Retina (tissue), 1 donor: Measurements from ENCODE around the gene CTNNA1.

Experiments
- DNase-seq: peaks from one replicate; pipeline ENCODE4 v3.0.0-alpha.2; 2016

The CTNNA1 gene

DNA sequence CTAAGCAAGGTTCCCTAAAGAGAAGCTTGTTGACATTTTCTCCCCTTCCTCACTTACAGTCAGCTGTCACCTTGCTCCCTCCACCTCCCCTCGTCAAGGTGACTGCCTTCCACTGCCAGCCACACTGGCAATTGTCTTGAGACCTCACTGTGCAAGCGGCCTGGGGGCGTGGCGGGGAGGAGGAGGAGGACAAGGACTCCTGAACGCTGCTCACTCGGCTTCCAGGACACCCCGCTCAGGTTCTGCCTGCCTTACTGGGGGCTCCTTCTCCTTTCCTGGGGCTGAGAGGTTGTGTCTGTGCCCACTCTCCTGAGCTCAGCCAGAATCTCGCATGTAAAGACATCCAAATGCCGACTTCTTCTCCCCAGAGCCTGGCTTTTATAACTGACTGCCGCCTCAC is 182.2 kb downstream of the CTNNA1 start:
- DNase-seq, result no peak

DNA sequence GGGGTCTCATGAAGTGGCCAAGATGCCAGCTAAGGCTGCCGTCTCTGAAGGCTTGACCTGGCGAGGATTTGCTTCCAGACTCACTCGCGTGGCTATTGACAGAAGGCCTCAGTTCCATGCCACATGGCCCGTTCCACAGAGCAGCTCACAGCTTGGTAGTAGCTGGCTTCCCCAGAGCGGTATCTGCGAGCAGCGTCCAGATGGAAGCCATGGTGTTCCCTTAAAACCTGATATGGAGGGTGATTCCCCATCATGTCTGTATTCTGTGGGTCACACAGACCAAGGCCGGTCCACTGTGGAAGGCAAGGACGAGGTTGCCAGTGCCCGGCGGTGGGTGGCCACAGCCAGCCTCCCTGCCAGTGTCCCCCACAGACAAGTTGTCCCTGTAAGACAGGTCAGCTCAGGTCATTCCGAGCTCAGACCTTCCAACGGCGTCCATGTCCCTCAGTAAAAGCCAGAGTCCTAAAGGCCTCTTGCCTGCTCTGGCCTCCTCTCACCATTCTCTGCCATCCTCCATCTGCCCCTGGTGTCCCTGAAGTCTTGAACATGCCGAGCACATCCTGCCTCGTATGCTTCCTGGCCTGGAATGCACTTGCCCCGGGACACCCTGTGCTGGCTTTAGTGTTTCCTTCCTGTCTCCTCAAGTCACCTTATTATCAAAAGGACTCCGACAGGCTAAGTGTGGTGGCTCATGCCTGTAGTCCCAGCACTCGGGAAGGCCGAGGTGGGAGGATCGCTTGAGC is 183.2 kb downstream of the CTNNA1 start:
- DNase-seq, result no peak

GRCh38 chr5:138936968-138937345 is 183.7 kb downstream of the CTNNA1 start:
- DNase-seq, result no peak

- DNase-seq, result no peak
Observed at GRCh38 chr5:138937392-138938387, 184.5 kb downstream of the CTNNA1 start.

DNA sequence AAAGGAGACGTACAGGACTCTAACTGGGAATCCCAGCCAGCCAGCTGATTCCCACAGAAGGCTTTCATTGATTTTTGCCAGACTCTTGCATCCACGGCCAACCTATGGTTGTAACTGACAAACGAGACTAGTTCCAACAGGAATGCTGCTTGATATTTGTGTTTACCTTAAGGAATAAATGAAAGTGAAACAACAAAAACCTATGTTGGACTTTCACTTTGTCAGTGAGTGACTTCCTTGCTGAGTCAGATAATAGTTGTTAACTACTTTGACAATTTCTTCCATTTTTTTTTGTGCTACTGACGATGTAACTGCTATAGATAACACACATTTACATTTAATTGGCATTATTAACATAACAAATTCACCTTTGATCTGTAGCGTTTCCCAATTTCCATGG is 185.3 kb downstream of the CTNNA1 start:
- no peak for DNase-seq

GRCh38 chr5:138942066-138942465 is 188.8 kb downstream of the CTNNA1 start:
- no peak for DNase-seq

GRCh38 chr5:138942861-138943260 is 189.6 kb downstream of the CTNNA1 start:
- DNase-seq, result no peak

DNA sequence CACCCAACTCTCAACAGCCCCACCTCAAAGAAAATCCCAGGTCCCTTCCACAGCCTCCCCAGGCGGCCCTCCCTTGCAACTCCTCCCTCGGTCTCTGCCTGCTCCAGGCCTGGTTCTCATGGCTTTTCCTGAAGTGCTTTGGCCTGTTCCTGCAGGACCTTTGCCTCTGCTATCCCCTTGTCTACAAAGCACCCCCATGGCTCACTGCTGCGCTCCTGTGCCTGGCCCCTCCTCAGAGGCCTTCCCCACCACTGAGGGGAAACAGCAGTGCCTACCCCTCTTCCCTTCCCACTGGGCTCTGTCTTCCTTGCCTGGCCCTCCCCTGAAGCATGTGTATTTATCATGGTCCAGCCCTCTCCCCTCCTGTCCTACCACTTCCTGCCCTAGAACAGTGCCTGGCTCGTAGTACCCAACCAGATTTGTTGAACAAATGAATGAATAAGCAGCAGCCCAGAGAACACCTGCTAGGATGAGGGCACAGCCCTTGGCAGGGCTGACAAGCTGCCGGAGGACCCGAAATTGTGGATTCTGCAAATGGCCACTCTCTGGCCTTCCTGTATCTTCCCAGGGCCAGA is 190.5 kb downstream of the CTNNA1 start:
- no peak for DNase-seq

GRCh38 chr5:138944527-138945322 is 191.5 kb downstream of the CTNNA1 start:
- no peak for DNase-seq

DNA sequence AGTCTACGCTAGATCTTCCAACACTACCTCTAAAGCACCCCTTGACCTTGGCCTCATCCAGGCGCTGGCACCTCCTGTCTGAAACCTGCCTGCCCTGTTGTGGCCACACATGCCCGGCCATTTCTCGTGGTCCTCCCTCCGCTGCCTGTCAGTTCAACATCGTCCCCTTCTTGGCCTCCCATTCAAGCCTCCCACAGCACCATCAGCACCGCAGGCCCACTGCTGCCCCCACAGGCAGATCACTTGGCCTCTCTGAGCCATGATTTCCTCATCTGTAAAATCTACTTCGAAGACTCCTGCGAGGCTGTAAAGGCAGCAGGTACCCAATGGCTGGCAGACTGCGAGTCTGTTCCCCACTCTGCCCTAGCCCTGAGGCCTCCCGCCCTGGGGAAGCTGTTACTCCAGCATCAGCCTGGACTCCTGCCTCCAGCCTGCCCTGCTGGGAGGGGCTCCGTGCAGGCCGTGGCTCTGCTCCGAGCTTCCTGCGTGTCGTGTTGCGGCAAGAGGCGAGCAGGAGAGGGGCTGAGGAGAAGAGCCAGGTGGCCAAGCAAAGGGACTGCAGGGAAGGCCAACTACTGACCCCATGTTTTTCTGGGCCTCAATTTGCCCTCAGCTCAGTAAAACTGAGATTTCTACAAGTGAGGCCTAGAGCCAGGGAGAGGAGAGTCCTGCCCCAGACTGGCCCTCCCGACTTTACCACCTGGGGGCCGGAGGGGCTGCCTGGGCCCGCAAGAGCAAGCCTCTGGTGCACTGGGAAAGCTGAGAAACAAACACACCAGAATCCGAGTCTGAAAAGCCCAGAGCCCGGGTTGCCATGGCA is 192.4 kb downstream of the CTNNA1 start:
- DNase-seq, result peak; percentile 88

DNA sequence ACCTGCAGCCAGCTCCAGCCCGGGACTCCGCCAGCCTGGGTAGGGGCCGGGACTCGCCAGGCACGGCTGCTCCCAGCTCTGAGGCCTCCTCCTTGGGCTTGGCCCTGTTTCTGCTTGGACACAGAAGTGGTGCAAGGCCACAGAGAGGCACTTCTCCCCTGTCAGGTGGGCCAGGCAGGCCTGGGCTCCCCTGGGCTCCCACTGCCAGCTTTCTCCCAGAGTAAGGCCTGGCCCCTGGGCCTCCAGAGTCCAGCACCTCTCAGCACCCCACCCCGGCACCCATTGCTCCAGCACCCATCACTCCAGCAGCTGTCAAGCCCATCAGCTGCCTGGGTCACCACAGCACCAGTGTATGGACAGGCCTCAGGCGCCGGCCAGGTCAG is 193.0 kb downstream of the CTNNA1 start:
- DNase-seq, result no peak

DNA sequence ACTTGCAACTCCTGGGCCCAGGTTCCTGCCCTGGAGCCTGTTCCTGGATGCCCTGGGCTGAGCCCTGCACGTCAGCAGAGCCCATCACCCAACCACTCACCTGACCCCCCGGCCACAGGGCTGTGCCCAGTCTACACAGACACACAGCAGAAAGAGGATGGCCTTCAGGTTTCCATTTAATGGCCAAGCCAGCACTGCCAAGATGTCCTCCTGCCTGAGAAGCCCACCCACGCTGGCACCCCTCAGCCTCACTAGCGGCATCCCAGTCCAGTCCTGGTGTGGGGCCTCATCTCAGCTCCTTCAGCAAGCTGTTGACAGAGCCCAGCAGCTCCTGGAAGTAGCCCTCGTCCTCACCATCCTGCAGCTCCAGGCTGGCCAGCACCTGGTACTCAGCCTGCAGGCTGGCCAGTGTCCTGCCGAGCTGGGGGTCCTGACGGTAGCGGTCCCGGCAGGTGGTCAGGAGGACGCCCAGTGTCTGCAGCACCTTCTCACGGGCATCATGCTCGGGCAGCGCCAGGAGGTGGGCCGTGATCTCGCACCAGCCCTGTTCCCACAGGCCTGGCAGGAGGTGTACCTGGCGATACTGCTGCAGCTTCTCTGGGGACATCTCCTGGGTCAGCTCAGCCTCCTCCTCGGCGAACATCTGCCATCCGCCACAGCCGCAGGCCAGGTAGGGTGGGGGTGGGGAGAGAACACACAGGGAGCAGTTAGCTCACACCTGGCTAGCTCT is 193.8 kb downstream of the CTNNA1 start:
- no peak for DNase-seq

DNA sequence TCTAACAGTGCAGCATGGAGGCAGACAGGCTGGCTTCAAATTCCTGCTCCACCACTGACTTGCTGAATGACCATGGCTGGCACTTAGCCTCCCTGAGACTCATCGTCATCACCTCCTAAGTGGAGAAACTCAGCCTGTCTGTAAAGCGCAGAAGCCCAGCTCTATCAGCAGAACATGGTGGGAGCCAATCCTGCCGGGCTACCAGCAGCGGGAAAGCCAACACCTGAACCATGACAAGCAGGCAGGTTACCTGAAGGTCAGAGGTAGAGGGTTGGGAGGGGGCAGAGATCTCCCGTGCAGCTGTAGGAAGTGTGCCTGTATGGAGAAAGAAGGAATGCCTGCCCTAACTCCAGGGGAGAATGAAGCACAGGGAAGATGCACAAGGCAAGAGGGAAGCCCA is 194.6 kb downstream of the CTNNA1 start:
- DNase-seq, result no peak

- DNase-seq, result peak; percentile 58
Observed at GRCh38 chr5:138948471-138949222, 195.4 kb downstream of the CTNNA1 start.

DNA sequence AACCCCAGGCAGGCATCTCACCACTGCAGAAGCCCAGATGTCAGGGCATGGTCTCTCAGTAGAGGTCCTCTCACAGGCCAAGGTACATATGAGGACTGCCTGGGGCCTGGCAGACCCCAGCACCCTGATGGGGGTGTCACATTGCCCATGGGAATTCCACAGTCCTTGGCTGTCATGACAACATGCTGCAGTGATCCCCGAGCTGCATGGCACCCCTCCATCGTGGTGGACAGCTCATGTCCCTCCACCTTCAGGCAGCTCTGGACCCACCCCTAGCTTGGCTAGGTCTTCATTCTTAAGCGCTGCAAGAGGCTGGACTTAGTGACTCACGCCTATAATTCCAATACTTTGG is 196.0 kb downstream of the CTNNA1 start:
- DNase-seq, result no peak

DNA sequence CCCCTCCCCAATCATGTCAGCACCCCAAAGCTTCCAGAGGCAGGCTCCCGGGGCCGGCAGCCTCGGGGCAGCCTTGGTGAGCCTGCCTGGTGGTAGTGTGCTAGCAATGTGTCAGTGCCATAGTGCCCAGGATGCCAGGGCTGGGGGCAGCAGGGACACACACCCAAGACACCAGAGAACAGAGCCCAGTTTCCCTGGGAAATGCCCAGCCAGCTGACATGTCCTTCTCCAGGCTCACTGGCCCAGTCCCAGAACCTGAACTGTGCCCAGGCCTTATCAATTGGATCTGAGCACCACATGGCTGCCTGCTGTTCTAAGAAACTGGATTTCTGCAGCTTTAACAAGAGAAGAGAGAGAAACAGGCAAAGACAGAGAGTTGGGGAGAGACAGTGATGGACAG is 196.8 kb downstream of the CTNNA1 start:
- DNase-seq, result no peak

- DNase-seq, result no peak
Observed at GRCh38 chr5:138950421-138951031, 197.3 kb downstream of the CTNNA1 start.

DNA sequence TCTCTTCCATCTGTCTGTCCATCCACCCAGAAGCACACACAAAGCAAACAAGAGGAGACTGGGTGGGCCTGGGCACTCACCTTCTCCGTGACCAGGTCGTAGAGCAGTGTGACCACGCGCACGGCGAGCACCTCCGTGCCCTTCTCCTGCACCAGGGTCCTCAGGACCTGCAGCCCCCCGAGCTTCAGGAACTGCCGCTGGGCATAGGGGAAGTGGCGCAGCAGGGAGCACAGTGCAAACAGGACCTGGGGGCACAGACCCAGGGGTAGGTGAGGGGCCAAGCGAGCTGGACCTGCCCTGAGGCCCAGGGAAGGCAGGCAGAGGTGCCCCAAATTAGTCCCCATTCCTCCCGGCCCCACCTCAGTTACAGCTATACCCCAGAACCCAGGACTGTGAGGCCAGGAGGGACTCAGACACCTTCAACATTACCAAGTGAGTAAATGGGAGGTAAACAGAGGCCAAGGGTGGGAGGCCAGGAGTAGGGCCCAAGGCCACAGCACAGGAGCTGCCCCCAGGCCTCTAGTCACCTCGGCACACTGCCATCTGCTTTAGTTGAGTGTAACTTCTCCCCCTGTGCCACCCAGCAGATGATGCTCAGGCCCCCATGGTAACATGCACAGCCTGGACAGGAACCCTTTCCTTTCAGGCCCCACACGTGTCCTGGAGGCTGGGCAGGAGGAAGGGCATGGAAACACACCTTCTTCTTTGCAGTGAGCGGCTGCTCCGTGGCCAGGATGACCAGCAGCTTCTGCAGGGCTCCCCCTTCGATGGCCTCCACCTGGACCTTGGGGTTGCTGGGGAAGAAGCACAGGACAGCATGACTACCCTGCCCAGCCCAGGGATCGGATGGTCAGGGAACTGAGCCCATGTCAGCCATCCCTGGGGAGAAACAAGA is 198.1 kb downstream of the CTNNA1 start:
- no peak for DNase-seq
